KMS-11 (cell line): ENCODE results near the gene STAC.

ENCODE experiments used
- H2AFZ ChIP-seq: fragments of 200-600 bp; sonication (generic); 2 replicates; pipeline ENCODE4 v1.6.1; 2016; ENCODE audit warnings: antibody characterized with exemption, mixed run types, low read depth
- H3K27ac ChIP-seq: fragments of 200-600 bp; sonication (generic); 2 replicates; pipeline ENCODE4 v1.6.1; 2016; ENCODE audit warnings: mild to moderate bottlenecking, mixed run types
- H3K27me3 ChIP-seq: fragments of 200-600 bp; sonication (generic); 2 replicates; pipeline ENCODE4 v1.6.1; 2017; ENCODE audit warnings: mild to moderate bottlenecking, low read depth, mixed run types, moderate library complexity; ENCODE audit not compliant: insufficient read depth
- H3K36me3 ChIP-seq: fragments of 200-600 bp; sonication (generic); 2 replicates; pipeline ENCODE4 v1.6.1; 2017; ENCODE audit warnings: mild to moderate bottlenecking, mixed run types; ENCODE audit not compliant: insufficient read depth
- H3K4me1 ChIP-seq: fragments of 200-600 bp; sonication (generic); 2 replicates; pipeline ENCODE4 v1.6.1; 2016; ENCODE audit warnings: mild to moderate bottlenecking, low read depth, mixed run types; ENCODE audit not compliant: poor library complexity, severe bottlenecking
- H3K4me2 ChIP-seq: fragments of 200-600 bp; sonication (generic); 2 replicates; pipeline ENCODE4 v1.7.0; 2016; ENCODE audit warnings: mild to moderate bottlenecking, mixed run types
- H3K4me3 ChIP-seq: fragments of 200-600 bp; sonication (generic); IDR thresholded peaks from 2 replicates; pipeline ENCODE4 v1.6.1; 2017; ENCODE audit warnings: low read depth, low read length, mixed read lengths; ENCODE audit not compliant: insufficient read depth
- H3K79me2 ChIP-seq: fragments of 200-600 bp; sonication (generic); 2 replicates; pipeline ENCODE4 v1.6.1; 2016; ENCODE audit warnings: low read depth, mixed run types; ENCODE audit not compliant: insufficient read depth
- H3K9ac ChIP-seq: fragments of 200-600 bp; sonication (generic); 2 replicates; pipeline ENCODE4 v1.6.1; 2016; ENCODE audit warnings: mild to moderate bottlenecking, mixed run types
- H4K20me1 ChIP-seq: fragments of 200-600 bp; sonication (generic); 2 replicates; pipeline ENCODE4 v1.6.1; 2016; ENCODE audit warnings: mild to moderate bottlenecking, mixed run types; ENCODE audit not compliant: insufficient read depth
- TF ChIP-seq, protein P1 (sequence below): fragments of 200-600 bp; sonication (generic); conservative IDR thresholded peaks from 2 replicates; pipeline ENCODE4 v1.6.1; 2017; ENCODE audit warnings: low read depth, mild to moderate bottlenecking, antibody characterized with exemption, low read length, moderate library complexity, mixed read lengths

The STAC gene

DNA sequence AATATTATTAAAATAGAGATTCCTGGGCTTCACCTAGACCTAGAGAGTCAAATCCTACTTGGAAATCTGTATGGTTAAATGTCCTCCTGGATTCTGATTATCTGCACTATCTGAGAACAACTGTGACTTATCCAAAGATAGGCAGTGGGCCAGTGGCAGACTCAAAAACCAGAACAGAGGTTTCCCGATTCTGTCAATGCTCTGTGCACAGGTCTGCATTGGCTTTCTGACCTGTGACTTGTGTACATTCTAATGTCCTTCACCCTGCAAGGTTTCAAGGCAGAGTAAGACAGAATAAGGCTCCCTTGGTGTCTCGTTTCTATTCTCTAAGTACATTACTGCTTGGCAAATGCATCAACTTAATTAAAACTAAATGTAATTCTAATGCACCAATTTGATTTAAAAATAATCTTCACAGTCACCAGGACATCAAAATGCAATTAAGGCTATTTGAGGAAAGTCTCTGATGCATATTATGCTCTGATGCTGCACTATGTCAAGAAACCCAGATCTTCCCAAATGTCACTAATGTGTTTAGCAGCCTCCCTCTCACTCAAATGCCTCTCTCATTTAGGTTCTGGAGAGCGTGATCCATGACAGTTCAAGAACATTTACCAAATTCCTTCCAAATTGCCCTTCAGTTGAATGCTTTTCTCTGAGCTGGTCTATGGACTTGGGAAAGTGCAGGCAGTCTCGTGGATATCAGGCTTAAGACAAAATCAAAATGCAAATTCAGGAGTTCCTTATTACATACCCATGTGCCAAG lies 140.1 kb downstream of the STAC start:
- H4K20me1 ChIP-seq = no peaks in the 10 kb centered on the region
- no peaks in the 10 kb centered on the region for H3K27me3 ChIP-seq
- no peak overlapping the region for H2AFZ ChIP-seq
- no peak overlapping the region for H3K4me2 ChIP-seq
- H3K79me2 ChIP-seq = no peaks in the 10 kb centered on the region
- H3K4me3 ChIP-seq = no peak overlapping the region
- no peaks in the 10 kb centered on the region for H3K36me3 ChIP-seq
- no peak overlapping the region for H3K27ac ChIP-seq
- H3K9ac ChIP-seq = no peak overlapping the region
- TF ChIP-seq, protein P1, sequence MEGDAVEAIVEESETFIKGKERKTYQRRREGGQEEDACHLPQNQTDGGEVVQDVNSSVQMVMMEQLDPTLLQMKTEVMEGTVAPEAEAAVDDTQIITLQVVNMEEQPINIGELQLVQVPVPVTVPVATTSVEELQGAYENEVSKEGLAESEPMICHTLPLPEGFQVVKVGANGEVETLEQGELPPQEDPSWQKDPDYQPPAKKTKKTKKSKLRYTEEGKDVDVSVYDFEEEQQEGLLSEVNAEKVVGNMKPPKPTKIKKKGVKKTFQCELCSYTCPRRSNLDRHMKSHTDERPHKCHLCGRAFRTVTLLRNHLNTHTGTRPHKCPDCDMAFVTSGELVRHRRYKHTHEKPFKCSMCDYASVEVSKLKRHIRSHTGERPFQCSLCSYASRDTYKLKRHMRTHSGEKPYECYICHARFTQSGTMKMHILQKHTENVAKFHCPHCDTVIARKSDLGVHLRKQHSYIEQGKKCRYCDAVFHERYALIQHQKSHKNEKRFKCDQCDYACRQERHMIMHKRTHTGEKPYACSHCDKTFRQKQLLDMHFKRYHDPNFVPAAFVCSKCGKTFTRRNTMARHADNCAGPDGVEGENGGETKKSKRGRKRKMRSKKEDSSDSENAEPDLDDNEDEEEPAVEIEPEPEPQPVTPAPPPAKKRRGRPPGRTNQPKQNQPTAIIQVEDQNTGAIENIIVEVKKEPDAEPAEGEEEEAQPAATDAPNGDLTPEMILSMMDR = no peak
- H3K4me1 ChIP-seq = no peaks in the 10 kb centered on the region

- H3K4me1 ChIP-seq = no peaks in the 10 kb centered on the region
Observed at GRCh38 chr3:36521007-36521379, 140.7 kb downstream of the STAC start.

GRCh38 chr3:36524560-36524959 lies 144.3 kb downstream of the STAC start:
- TF ChIP-seq, protein P1 = no peak
- no peak overlapping the region for H3K4me2 ChIP-seq

More at GRCh38 chr3:36521007-36521379, 140.7 kb downstream of the STAC start:
- Histone ChIP-seq H3K79me2 (no peaks in the 10 kb centered on the region), H4K20me1 (no peaks in the 10 kb centered on the region), H3K4me3 (no peak overlapping the region), H3K27me3 (no peaks in the 10 kb centered on the region), H3K27ac (no peak overlapping the region), H3K36me3 (no peaks in the 10 kb centered on the region), H3K4me2 (no peak overlapping the region), H2AFZ (no peak overlapping the region), H3K9ac (no peak overlapping the region)
- TF ChIP-seq, protein P1 = no peak

DNA sequence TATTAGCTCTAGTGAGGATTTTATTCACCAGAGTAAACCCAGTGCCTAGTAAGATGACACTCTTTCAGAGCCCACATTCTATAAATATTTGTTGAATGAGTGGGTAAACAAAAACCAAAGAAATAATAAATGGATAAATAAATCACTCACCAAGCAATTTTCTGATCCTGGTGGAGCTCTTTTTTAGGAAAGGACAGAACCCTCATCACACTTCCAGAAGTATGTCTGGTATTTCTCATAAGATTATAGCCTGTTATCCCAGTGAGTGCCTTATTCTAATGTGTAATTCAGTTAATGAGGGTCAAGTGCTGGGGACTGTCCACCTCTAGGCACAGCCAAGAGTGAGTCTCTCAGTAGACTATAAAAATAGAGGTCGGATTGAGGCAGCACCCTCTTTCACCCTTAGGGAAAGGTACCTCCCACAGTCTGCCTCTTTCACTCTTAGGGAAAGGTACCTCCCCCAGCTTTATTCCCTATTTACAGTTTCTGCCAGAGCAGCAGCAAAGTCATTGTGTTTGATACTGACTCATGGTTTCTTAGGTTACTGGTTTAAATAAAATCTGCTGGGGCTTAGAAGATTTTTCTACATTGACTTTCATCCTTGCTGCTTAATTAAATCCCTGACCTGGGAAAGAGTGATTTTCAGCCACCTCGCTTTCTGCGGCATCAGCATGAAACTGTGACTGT lies 145.0 kb downstream of the STAC start:
- Histone ChIP-seq H3K4me3 (no peak overlapping the region), H3K27ac (no peak overlapping the region), H3K9ac (no peak overlapping the region), H3K79me2 (no peaks in the 10 kb centered on the region), H3K4me2 (no peak overlapping the region), H2AFZ (no peak overlapping the region), H3K27me3 (no peaks in the 10 kb centered on the region), H4K20me1 (no peaks in the 10 kb centered on the region), H3K36me3 (no peaks in the 10 kb centered on the region), H3K4me1 (no peaks in the 10 kb centered on the region)
- TF ChIP-seq, protein P1 = no peak

More at GRCh38 chr3:36524560-36524959, 144.3 kb downstream of the STAC start:
- H3K79me2 ChIP-seq = no peaks in the 10 kb centered on the region
- no peaks in the 10 kb centered on the region for H3K36me3 ChIP-seq
- no peaks in the 10 kb centered on the region for H4K20me1 ChIP-seq
- H3K27me3 ChIP-seq = no peaks in the 10 kb centered on the region
- no peak overlapping the region for H3K27ac ChIP-seq
- no peak overlapping the region for H2AFZ ChIP-seq
- H3K4me1 ChIP-seq = no peaks in the 10 kb centered on the region
- no peak overlapping the region for H3K9ac ChIP-seq
- H3K4me3 ChIP-seq = no peak overlapping the region
